Sigmoid colon (tissue), 4 donors: ENCODE data around the gene GGTLC2.

Experiments used
- EP300 ChIP-seq, 4 donors: sonication (generic); formaldehyde crosslinking; IDR thresholded peaks; one replicate each; pipeline ENCODE4 v1.6.1; 2017; ENCODE audit warnings: antibody characterized with exemption in 4 of 4
- POLR2A ChIP-seq, 2 donors: fragments of 450-650 bp; IDR thresholded peaks; one replicate each; pipeline ENCODE4 v1.6.1; 2016; ENCODE audit warnings: antibody characterized with exemption in 2 of 2, mild to moderate bottlenecking in 2 of 2, moderate library complexity in 2 of 2

DNA sequence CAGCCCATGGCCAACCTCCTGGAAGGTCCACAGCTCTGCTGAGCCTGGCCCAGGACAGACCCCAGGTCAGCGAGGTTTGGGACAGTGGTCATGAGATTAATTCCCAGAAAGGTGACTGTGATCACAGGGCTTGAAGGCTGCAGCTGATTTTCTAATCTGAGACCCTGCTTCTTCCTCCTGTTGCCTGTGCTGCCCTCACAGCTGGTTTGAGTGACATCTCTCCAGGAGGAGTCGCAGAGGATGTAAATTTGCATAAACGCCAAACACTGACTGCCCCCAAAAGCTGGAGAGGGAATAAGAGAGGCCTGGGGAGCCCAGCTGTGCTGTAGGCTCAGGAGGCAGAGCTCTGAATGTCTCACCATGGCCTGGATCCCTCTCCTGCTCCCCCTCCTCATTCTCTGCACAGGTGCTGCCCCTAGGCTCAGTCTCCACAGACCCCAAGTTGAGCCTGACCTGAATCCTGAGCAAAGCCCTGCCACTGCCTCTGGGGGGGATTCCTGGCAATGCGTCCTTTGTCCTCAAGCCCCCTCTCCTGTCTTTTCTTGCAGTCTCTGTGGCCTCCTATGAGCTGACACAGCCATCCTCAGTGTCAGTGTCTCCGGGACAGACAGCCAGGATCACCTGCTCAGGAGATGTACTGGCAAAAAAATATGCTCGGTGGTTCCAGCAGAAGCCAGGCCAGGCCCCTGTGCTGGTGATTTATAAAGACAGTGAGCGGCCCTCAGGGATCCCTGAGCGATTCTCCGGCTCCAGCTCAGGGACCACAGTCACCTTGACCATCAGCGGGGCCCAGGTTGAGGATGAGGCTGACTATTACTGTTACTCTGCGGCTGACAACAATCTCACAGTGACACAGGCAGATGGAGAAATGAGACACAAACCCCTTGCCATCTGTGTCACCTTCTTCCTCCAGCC, 23.8 kb downstream of the GGTLC2 start:
- TF ChIP-seq POLR2A (IDR thresholded peaks at IDR 0.05) = no peak
- no peak for TF ChIP-seq EP300 (IDR thresholded peaks at IDR 0.05)
